Measurements from ENCODE around the gene TBC1D32. TPM values are rescaled to one million over a fixed set of nuclear protein-coding genes. Genes with fewer than 3 reads are reported as not detected.

TBC1D32 gene
- total RNA-seq, 4 donors from 2014 or later = 4.4 to 12.6 (median 6.6) TPM

GRCh38 chr6:121106962-121107361 lies 227.3 kb downstream of the TBC1D32 start:
- TF ChIP-seq CTCF (IDR thresholded peaks at IDR 0.05; ENCODE audit: low read depth) = no peak

DNA sequence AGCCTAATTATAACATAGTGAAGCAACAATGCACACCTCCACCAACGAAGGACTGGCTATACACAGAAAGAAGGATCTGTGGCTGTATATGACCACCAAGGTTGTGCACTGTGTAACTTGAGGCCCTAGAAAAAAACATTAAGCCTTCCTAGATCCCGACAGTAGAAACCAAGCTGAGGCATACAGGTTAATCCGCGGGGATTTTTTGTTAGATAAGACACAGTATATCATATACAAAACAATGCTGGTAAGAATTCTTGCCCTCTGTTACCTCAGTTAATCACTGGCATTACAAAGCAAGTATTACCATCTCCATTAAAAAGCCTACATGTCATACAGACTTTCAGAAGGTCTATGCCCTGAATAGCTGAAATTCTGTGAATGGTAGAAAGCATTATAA lies 228.8 kb downstream of the TBC1D32 start:
- TF ChIP-seq CTCF (IDR thresholded peaks at IDR 0.05; ENCODE audit: low read depth) = no peak

GRCh38 chr6:121093928-121094327 lies 240.4 kb downstream of the TBC1D32 start:
- no peak for TF ChIP-seq CTCF (IDR thresholded peaks at IDR 0.05; ENCODE audit: low read depth)

DNA sequence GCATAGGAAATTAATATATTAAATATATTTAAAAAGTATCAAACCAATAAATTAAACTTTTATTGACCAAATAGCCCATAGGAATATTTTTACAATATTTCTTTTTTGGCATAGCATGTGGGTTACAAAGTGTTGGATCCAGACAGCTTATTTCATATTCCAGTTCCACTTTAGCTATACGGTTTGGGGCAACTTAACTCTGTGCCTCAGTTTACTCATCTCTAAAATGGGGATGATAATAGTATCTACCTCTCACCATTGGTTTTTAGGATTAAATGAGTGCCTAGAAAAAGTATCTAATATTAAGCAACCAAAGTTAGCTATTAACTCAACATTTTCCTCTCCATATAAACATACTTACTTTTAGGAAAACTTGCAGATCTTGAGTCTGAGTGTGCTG lies 243.8 kb downstream of the TBC1D32 start:
- no peak for TF ChIP-seq CTCF (IDR thresholded peaks at IDR 0.05; ENCODE audit: low read depth)

DNA sequence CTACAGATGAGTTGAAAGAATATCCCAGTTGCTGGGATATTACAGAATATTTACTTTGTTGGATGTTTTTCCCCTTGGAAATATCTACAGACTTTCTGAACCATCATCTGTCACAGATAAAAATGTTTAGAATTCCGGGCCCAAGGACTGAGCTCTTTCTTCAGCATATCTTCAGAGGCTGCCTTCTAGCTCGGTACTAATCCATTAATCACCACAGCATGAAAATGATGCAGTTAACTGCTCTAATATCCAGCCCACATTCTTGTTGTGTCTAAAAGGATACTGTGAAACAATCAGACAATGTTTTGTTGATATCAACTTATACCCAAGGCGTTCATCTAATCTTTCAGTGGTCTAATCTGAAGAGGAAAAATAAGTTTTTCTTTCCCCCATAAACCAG lies 247.4 kb downstream of the TBC1D32 start:
- no peak for TF ChIP-seq CTCF (IDR thresholded peaks at IDR 0.05; ENCODE audit: low read depth)

DNA sequence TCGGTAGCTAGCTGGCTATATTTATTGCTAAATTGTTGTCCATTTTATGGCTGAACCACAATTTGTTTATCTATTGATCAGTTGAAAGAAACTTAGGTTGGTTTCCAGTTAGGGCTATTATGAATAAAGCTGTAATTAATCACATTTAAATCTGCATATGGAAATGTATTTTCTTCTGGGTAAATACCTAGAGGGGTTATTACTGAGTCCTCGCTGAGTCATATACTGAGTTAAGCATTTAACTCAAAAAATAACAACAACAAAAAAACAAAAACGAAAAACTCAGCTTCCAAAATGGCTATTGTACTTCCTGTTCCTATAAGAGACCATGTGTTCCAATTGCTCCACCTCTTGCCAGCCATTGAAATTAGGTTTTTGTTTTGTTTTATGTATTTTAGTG lies 258.2 kb downstream of the TBC1D32 start:
- TF ChIP-seq CTCF (IDR thresholded peaks at IDR 0.05; ENCODE audit: low read depth) = no peak

GRCh38 chr6:121067381-121067780 lies 266.9 kb downstream of the TBC1D32 start:
- TF ChIP-seq CTCF (IDR thresholded peaks at IDR 0.05; ENCODE audit: low read depth) = no peak

Measured in subcutaneous adipose tissue (tissue), 4 donors.